HCT116 (cell line): ENCODE results near the gene HLA-DQB2. TPM values are rescaled to one million over a fixed set of nuclear protein-coding genes. Genes with fewer than 3 reads are reported as not detected.

Source experiments
- ATAC-seq: fragments of 200-7000 bp; cut with Tn5 transposase; 2 replicates; pipeline ENCODE4 v1.9.1; 2020; ENCODE audit warnings: mild to moderate bottlenecking, moderate library complexity
- BruUV-seq: library from RNA; stranded (reverse); fragments of 400-500 nt; replicated peaks from 2 replicates; lab custom pipeline; 2021; lab: Mats Ljungman, UMichigan
- CTCF ChIA-PET: fragments of 300-600 bp; sonication (Branson Sonifier 250); formaldehyde crosslinking; loops from one replicate; lab custom pipeline; 2021; ENCODE audit warnings: antibody characterized with exemption; lab: Charles Lee
- POLR2A ChIA-PET: fragments of 300-600, 350-600 bp; sonication (Branson Sonifier 250); formaldehyde crosslinking; loops from one replicate; lab custom pipeline; 2021; ENCODE audit warnings: antibody characterized with exemption; lab: Charles Lee
- RAD21 ChIA-PET, 2 experiments: fragments of 300-600 bp; sonication (Branson Sonifier 250); formaldehyde crosslinking; loops; one replicate each; lab custom pipeline; 2023; ENCODE audit warnings: low total read pairs in 2 of 2; ENCODE audit not compliant: uncharacterized antibody in 2 of 2, unreplicated experiment in 2 of 2, low non-redundant PET in 1 of 2; lab: Charles Lee
- DNase-seq: peaks from one replicate; pipeline ENCODE4 v3.0.0-alpha.2; 2010; ENCODE audit warnings: low read depth, low spot score
- H2AFZ ChIP-seq: fragments of 200-600 bp; shearing (Covaris generic), sonication (generic); 2 replicates; pipeline ENCODE4 v1.6.1; 2017; ENCODE audit warnings: low read depth, mixed run types, mixed read lengths, antibody characterized with exemption, low read length; ENCODE audit not compliant: poor library complexity, severe bottlenecking
- H3K27ac ChIP-seq: 2 replicates; pipeline ENCODE4 v1.5.1; 2012; ENCODE audit warnings: low read depth, low read length
- H3K27me3 ChIP-seq: fragments of 200-600 bp; sonication (generic); 2 replicates; pipeline ENCODE4 v1.6.1; 2016; ENCODE audit warnings: mixed run types, low read length, mixed read lengths; ENCODE audit not compliant: insufficient read depth
- H3K36me3 ChIP-seq, 2 experiments: fragments of 200-500 bp in 1 of 2; fragments of 200-600 bp in 1 of 2; sonication (Bioruptor generic) in 1 of 2; sonication (generic) in 1 of 2; 2 replicates each; pipeline versions ENCODE4 v1.5.1 to v1.6.1; 2014 to 2016; ENCODE audit warnings: low read length in 2 of 2, inconsistent platforms in 1 of 2, mixed read lengths in 1 of 2, mixed run types in 1 of 2; ENCODE audit not compliant: insufficient read depth in 2 of 2, control insufficient read depth in 1 of 2
- H3K4me1 ChIP-seq, 2 experiments: fragments of 200-600 bp in 1 of 2; sonication (generic) in 1 of 2; 2 replicates each; pipeline versions ENCODE4 v1.5.1 to v1.6.1; 2012 to 2017; ENCODE audit warnings: low read length in 2 of 2, inconsistent platforms in 1 of 2, mild to moderate bottlenecking in 1 of 2, mixed read lengths in 1 of 2, mixed run types in 1 of 2, moderate library complexity in 1 of 2; ENCODE audit not compliant: insufficient read depth in 2 of 2, control insufficient read depth in 1 of 2
- H3K4me2 ChIP-seq: fragments of 200-600 bp; sonication (generic); 2 replicates; pipeline ENCODE4 v1.6.1; 2017; ENCODE audit warnings: mixed run types, low read length, mixed read lengths
- H3K4me3 ChIP-seq, 2 experiments: fragments of 200-600 bp in 1 of 2; sonication (generic) in 1 of 2; replicated peaks in 1 of 2; 2 replicates each; pipeline ENCODE4 v1.5.1; 2011 to 2016; ENCODE audit warnings: low read length in 2 of 2, control low read depth in 1 of 2, low read depth in 1 of 2, mild to moderate bottlenecking in 1 of 2, mixed read lengths in 1 of 2, mixed run types in 1 of 2
- H3K79me2 ChIP-seq: fragments of 200-600 bp; sonication (generic); 2 replicates; pipeline ENCODE4 v1.6.1; 2017; ENCODE audit warnings: mild to moderate bottlenecking, mixed run types, low read length, moderate library complexity, mixed read lengths; ENCODE audit not compliant: insufficient read depth
- H3K9ac ChIP-seq: fragments of 200-600 bp; sonication (generic); 2 replicates; pipeline ENCODE4 v1.6.1; 2016; ENCODE audit warnings: low read length, mixed read lengths
- H3K9me2 ChIP-seq: fragments of 200-600 bp; sonication (generic), shearing (Covaris generic); 2 replicates; pipeline ENCODE4 v1.6.1; 2017; ENCODE audit warnings: mixed run types, mild to moderate bottlenecking, moderate library complexity; ENCODE audit not compliant: insufficient read depth
- H3K9me3 ChIP-seq, 2 experiments: fragments of 200-500 bp in 1 of 2; fragments of 200-600 bp in 1 of 2; sonication (Bioruptor generic) in 1 of 2; sonication (generic) in 1 of 2; 2 replicates each; pipeline ENCODE4 v1.6.1; 2014 to 2017; ENCODE audit warnings: low read length in 2 of 2, mixed read lengths in 2 of 2, inconsistent platforms in 1 of 2, low read depth in 1 of 2, mild to moderate bottlenecking in 1 of 2, mixed run types in 1 of 2, moderate library complexity in 1 of 2; ENCODE audit not compliant: control insufficient read depth in 1 of 2, insufficient read depth in 1 of 2
- H4K20me1 ChIP-seq: fragments of 200-600 bp; sonication (generic), shearing (Covaris generic); 2 replicates; pipeline ENCODE4 v1.6.1; 2017; ENCODE audit warnings: mixed run types, mild to moderate bottlenecking, moderate library complexity; ENCODE audit not compliant: insufficient read depth
- CEBPB ChIP-seq: IDR thresholded peaks from 2 replicates; pipeline ENCODE4 v1.6.1; 2012; ENCODE audit warnings: low read depth
- EZH2 ChIP-seq: fragments of 200-600 bp; sonication (generic); IDR thresholded peaks from 2 replicates; pipeline ENCODE4 v1.6.1; 2017; ENCODE audit warnings: antibody characterized with exemption, mixed run types
- RAD21 ChIP-seq: IDR thresholded peaks from 2 replicates; pipeline ENCODE4 v1.6.1; 2012; ENCODE audit warnings: low read depth, mild to moderate bottlenecking
- SIN3A ChIP-seq: IDR thresholded peaks from 2 replicates; pipeline ENCODE4 v1.6.1; 2012; ENCODE audit warnings: low read depth
- TCF7L2 ChIP-seq: IDR thresholded peaks from 2 replicates; pipeline ENCODE4 v1.7.0; 2011; ENCODE audit warnings: borderline replicate concordance, inconsistent platforms; ENCODE audit not compliant: insufficient read depth, insufficient read length; ENCODE audit errors: extremely low read depth
- ZFX ChIP-seq: fragments of 450-650 bp; IDR thresholded peaks from 2 replicates; pipeline ENCODE4 v1.6.1; 2017
- intact Hi-C: fragments of 100-400 bp; cut with micrococcal nuclease; formaldehyde crosslinking; loops from 2 replicates; pipeline ENCODE4 v1.10.0; 2022
- total RNA-seq: library from RNA; stranded (reverse); gene quantifications from one replicate; pipeline ENCODE4 v1.2.1, GENCODE V29; 2021; ENCODE audit not compliant: unreplicated experiment
- TF ChIP-seq, protein P1 (sequence below), 3 experiments: fragments of 200-600 bp in 1 of 3; sonication (generic) in 1 of 3; IDR thresholded peaks in 2 of 3; conservative IDR thresholded peaks in 1 of 3; 2 replicates each; pipeline ENCODE4 v1.5.1; 2012 to 2017; ENCODE audit warnings: low read depth in 2 of 3, low read length in 2 of 3, antibody characterized with exemption in 1 of 3, borderline replicate concordance in 1 of 3, control low read depth in 1 of 3, mild to moderate bottlenecking in 1 of 3, mixed read lengths in 1 of 3, mixed run types in 1 of 3, moderate library complexity in 1 of 3; ENCODE audit not compliant: insufficient read depth in 1 of 3

HLA-DQB2 gene
- total RNA-seq, 1 experiment from 2014 or later = 1.8 TPM

GRCh38 chr6:32796848-32797776, 33.8 kb upstream of the HLA-DQB2 start:
- no peaks in the 10 kb centered on the region for H3K36me3 ChIP-seq
- CTCF ChIA-PET = interaction anchor here (1.1 to 1.6 kb wide), 4 partner anchors 11 to 383 kb away, joined by 4 to 11 read pairs (median 5); no protein-coding TSS in a partner anchor
- H3K27ac ChIP-seq = no peak overlapping the region
- no peaks in the 10 kb centered on the region for H3K9me3 ChIP-seq
- no TSS peak for BruUV-seq
- H3K27me3 ChIP-seq = peaks cover 34% of the 10 kb centered on the region
- DNase-seq (peak; percentile 31), ATAC-seq (peak; percentile 93)
- peak overlapping the region; percentile 76 for H3K4me2 ChIP-seq
- no peaks in the 10 kb centered on the region for H4K20me1 ChIP-seq
- intact Hi-C loops = loop anchor here (2.0 to 5.0 kb wide), 4 partner anchors 72 to 1025 kb away; no protein-coding TSS in a partner anchor
- H3K4me3 ChIP-seq = peak overlapping the region; percentile 24 to 45
- H2AFZ ChIP-seq = peak overlapping the region; percentile 91
- H3K9ac ChIP-seq = no peak overlapping the region
- POLR2A ChIA-PET = no interaction called here
- H3K4me1 ChIP-seq = peaks cover 0 to 5% of the 10 kb centered on the region in 2 experiments; a peak in 1 of 4 replicates
- TF ChIP-seq CEBPB (peak; percentile 86), RAD21 (peak; percentile 86), ZFX (no peak), TCF7L2 (no peak), EZH2 (no peak), SIN3A (no peak)
- TF ChIP-seq, protein P1, sequence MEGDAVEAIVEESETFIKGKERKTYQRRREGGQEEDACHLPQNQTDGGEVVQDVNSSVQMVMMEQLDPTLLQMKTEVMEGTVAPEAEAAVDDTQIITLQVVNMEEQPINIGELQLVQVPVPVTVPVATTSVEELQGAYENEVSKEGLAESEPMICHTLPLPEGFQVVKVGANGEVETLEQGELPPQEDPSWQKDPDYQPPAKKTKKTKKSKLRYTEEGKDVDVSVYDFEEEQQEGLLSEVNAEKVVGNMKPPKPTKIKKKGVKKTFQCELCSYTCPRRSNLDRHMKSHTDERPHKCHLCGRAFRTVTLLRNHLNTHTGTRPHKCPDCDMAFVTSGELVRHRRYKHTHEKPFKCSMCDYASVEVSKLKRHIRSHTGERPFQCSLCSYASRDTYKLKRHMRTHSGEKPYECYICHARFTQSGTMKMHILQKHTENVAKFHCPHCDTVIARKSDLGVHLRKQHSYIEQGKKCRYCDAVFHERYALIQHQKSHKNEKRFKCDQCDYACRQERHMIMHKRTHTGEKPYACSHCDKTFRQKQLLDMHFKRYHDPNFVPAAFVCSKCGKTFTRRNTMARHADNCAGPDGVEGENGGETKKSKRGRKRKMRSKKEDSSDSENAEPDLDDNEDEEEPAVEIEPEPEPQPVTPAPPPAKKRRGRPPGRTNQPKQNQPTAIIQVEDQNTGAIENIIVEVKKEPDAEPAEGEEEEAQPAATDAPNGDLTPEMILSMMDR (IDR thresholded peaks at IDR 0.05 in 2 of 3, conservative IDR thresholded peaks at IDR 0.05 in 1 of 3; ENCODE audit: borderline replicate concordance in 1 of 3, insufficient read depth in 1 of 3, low read depth in 2 of 3, low read length in 2 of 3) = peak; percentile 67 to 91 (median 72); a peak in 5 of 6 replicates
- no peaks in the 10 kb centered on the region for H3K9me2 ChIP-seq
- no peaks in the 10 kb centered on the region for H3K79me2 ChIP-seq
- RAD21 ChIA-PET = interaction anchor here in 1 of 2 experiments (0.6 kb wide), 1 partner anchor 93 kb away, joined by 3 read pairs; no protein-coding TSS in a partner anchor
